SK-N-DZ (cell line): ENCODE data around the gene ATAD2B.

Experiments
- DNase-seq: peaks from one replicate; pipeline ENCODE4 v3.0.0-alpha.2; 2015; ENCODE audit warnings: low spot score

The ATAD2B gene

GRCh38 chr2:23838581-23838980 lies 88.3 kb downstream of the ATAD2B start:
- no peak for DNase-seq

- DNase-seq: no peak
Observed at GRCh38 chr2:23837871-23838270, 89.1 kb downstream of the ATAD2B start.

GRCh38 chr2:23836971-23837565 lies 89.9 kb downstream of the ATAD2B start:
- no peak for DNase-seq

- DNase-seq: no peak
Observed at GRCh38 chr2:23836505-23836904, 90.4 kb downstream of the ATAD2B start.

GRCh38 chr2:23835988-23836387 lies 90.9 kb downstream of the ATAD2B start:
- DNase-seq: no peak

GRCh38 chr2:23835423-23835822 lies 91.5 kb downstream of the ATAD2B start:
- no peak for DNase-seq

- DNase-seq: no peak
Observed at GRCh38 chr2:23828986-23829385, 97.9 kb downstream of the ATAD2B start.

GRCh38 chr2:23828256-23828980 lies 98.5 kb downstream of the ATAD2B start:
- no peak for DNase-seq

- no peak for DNase-seq
Observed at GRCh38 chr2:23827287-23827686, 99.6 kb downstream of the ATAD2B start.

- DNase-seq: no peak
Observed at GRCh38 chr2:23826771-23827170, 100.2 kb downstream of the ATAD2B start.

GRCh38 chr2:23826040-23826439 lies 100.9 kb downstream of the ATAD2B start:
- no peak for DNase-seq

GRCh38 chr2:23824777-23825212 lies 102.1 kb downstream of the ATAD2B start:
- peak; percentile 23 for DNase-seq

GRCh38 chr2:23823863-23824262 lies 103.1 kb downstream of the ATAD2B start:
- DNase-seq: no peak

- DNase-seq: no peak
Observed at GRCh38 chr2:23814963-23815362, 112.0 kb downstream of the ATAD2B start.

GRCh38 chr2:23813438-23813837 lies 113.5 kb downstream of the ATAD2B start:
- no peak for DNase-seq

GRCh38 chr2:23809150-23809549 lies 117.8 kb downstream of the ATAD2B start:
- DNase-seq: no peak

- no peak for DNase-seq
Observed at GRCh38 chr2:23806665-23807249, 120.2 kb downstream of the ATAD2B start.

- DNase-seq: no peak
Observed at GRCh38 chr2:23806201-23806600, 120.7 kb downstream of the ATAD2B start.

GRCh38 chr2:23803965-23804542 lies 122.9 kb downstream of the ATAD2B start:
- no peak for DNase-seq

GRCh38 chr2:23803264-23803964 lies 123.5 kb downstream of the ATAD2B start:
- DNase-seq: no peak

GRCh38 chr2:23801396-23801795 lies 125.5 kb downstream of the ATAD2B start:
- no peak for DNase-seq

GRCh38 chr2:23794234-23794633 lies 132.7 kb downstream of the ATAD2B start:
- no peak for DNase-seq
